Loucy (cell line): ENCODE results near the gene MBP.

ENCODE experiments used
- CTCF ChIP-seq: fragments of 200-600 bp; sonication (generic); conservative IDR thresholded peaks from 2 replicates; pipeline ENCODE4 v1.5.1; 2014; ENCODE audit warnings: mild to moderate bottlenecking, antibody characterized with exemption, low read length
- EZH2phosphoT487 ChIP-seq: fragments of 200-600 bp; IDR thresholded peaks from 2 replicates; pipeline ENCODE4 v1.6.1; 2018; ENCODE audit warnings: antibody characterized with exemption, mild to moderate bottlenecking, moderate library complexity, borderline replicate concordance

- no peak for TF ChIP-seq CTCF
- no peak for TF ChIP-seq EZH2phosphoT487
Observed at GRCh38 chr18:76996429-76996828, 136.2 kb downstream of the MBP start.
